Heart right ventricle (tissue), 16 donors: ENCODE results near the gene SMCR8. TPM values are rescaled to one million over a fixed set of nuclear protein-coding genes. Genes with fewer than 3 reads are reported as not detected.
A peak's percentile ranks its signal among the peaks of the same experiment; 100 is the strongest.

ENCODE experiments used
- ATAC-seq, 8 donors: fragments of 200-7000 bp; cut with Tn5 transposase; one replicate each; pipeline ENCODE4 v1.9.1; 2020; ENCODE audit warnings: mild to moderate bottlenecking in 8 of 8, moderate library complexity in 8 of 8, moderate number of reproducible peaks in 1 of 8
- DNase-seq, 2 donors: peaks; one replicate each; pipeline ENCODE4 v3.0.0-alpha.2; 2020
- H3K27ac ChIP-seq, 10 donors: fragments of 200-600 bp; sonication (generic) in 2 of 10; one replicate each; pipeline versions ENCODE4 v1.5.0 to v1.8.0; 2020 to 2022; ENCODE audit warnings: mild to moderate bottlenecking in 3 of 10
- H3K27me3 ChIP-seq, 7 donors: fragments of 200-600 bp; one replicate each; pipeline ENCODE4 v1.8.0; 2021 to 2022; ENCODE audit warnings: mild to moderate bottlenecking in 2 of 7
- H3K36me3 ChIP-seq, 9 donors: fragments of 200-600 bp; sonication (generic) in 1 of 9; one replicate each; pipeline versions ENCODE4 v1.5.0 to v1.8.0; 2020 to 2022; ENCODE audit warnings: mild to moderate bottlenecking in 2 of 9
- H3K4me1 ChIP-seq, 9 donors: fragments of 200-600 bp; sonication (generic) in 1 of 9; one replicate each; pipeline versions ENCODE4 v1.5.0 to v1.8.0; 2020 to 2022; ENCODE audit warnings: mild to moderate bottlenecking in 4 of 9
- H3K4me3 ChIP-seq, 10 donors: fragments of 200-600 bp; sonication (generic) in 2 of 10; one replicate each; pipeline versions ENCODE4 v1.5.0 to v1.8.0; 2020 to 2022; ENCODE audit warnings: mild to moderate bottlenecking in 7 of 10, moderate library complexity in 2 of 10
- H3K9me3 ChIP-seq, 11 donors: fragments of 200-600 bp in 10 of 11; sonication (generic) in 2 of 11; one replicate each; pipeline versions ENCODE4 v1.5.0 to v1.8.0; 2013 to 2022; ENCODE audit warnings: mild to moderate bottlenecking in 2 of 11, control low read depth in 1 of 11, moderate library complexity in 1 of 11
- WGBS, 2 donors: extraction: QIAGEN DNeasy Blood & Tissue Kit; methylation state at CpG; one replicate each; pipeline ENCODE4 v1.1.7; 2013; ENCODE audit warnings: inconsistent platforms in 1 of 2; 5-methylcytosine and 5-hydroxymethylcytosine counted together
- intact Hi-C, 10 donors: fragments of 100-400 bp; cut with DNase I; formaldehyde crosslinking; loops; one replicate each; pipeline versions ENCODE4 v1.11.1 to v1.14.2; 2022
- polyA plus RNA-seq, 2 donors: library from polyadenylated mRNA; stranded (reverse); fragments of 200-250 nt; gene quantifications; one replicate each; pipeline ENCODE4 v1.2.3, GENCODE V29; 2013
- total RNA-seq, 10 donors: library from RNA; stranded (reverse); fragmentation: NEBNext Ultra II Directional in 3 of 10; extraction: Animal tissue kit (Norgen Biotek cat#: 25700) in 3 of 10; gene quantifications; one replicate each; pipeline versions ENCODE4 v1.2.1 to v1.2.4, GENCODE V29; 2021 to 2023
- TF ChIP-seq, protein P1 (sequence below), 9 donors: fragments of 200-600 bp; sonication (generic) in 2 of 9; IDR thresholded peaks; one replicate each; pipeline versions ENCODE4 v1.5.0 to v1.8.0; 2021 to 2022; ENCODE audit warnings: antibody characterized with exemption in 9 of 9, mild to moderate bottlenecking in 5 of 9, moderate library complexity in 1 of 9
- donor health status: Arrhythmogenic right ventricular cardiomyopathy.
- donor health status: ischemic (EF 13 %, LVEDD 7.1; RV severe dilation, severe dysfunction).
- donor health status: healthy with polysubstance abuse.
- donor health status: DM: no; HTN: yes; CAD: no.
- donor health status: DM: no; HTN: no; CAD: no.
- donor health status: ischemic (EF 25% LVEDD 6.9; RV normal size, moderate dysfunction).
- donor health status: ischemic (EF 25% LVEDD 5.7; RV mildly dilated, moderate dysfunction).
- donor health status: healthy.
- donor health status: DM: yes; HTN: yes; CAD: no.
- donor health status: Ischemic cardiomyopathy.
- donor health status: ischemic (EF 35%, LVEDD 5.7; RV mildly dilated, moderate dysfunction).
- donor health status: nonischemic (EF 11% LVEDD 7.7; RV severe dilation, severe dysfunction).
- donor health status: DM: yes; HTN: yes; CAD: no.
- donor health status: PGD.
- donor health status: ischemic (EF 29% LVEDD 5.4; RV normal size, mild dysfunction).
- donor health status: nonischemic (EF 23%, LVEDD 6.1; RV moderate dilation, normal function).

The SMCR8 gene
- total and polyA plus RNA-seq, 12 donors, result 2.1 to 15.7 (median 11.6) TPM

DNA sequence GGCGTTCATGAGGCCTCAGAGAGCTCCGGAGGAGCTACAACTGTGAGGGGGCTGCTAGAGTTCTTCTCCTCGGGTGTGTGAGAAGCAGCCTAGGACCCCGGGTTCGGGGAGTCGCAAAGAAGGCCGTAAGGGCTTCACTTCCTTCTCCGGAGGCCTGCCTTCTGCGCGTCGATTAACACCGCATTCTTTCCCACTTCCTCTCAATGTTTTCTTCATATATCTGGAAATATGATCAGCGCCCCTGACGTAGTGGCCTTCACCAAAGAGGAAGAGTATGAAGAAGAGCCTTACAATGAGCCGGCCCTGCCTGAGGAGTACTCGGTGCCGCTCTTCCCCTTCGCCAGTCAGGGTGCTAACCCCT, 449 bp downstream of the SMCR8 start:
- Histone ChIP-seq H3K27ac (peak overlapping the region; percentile 62 to 95 (median 86)), H3K9me3 (no peaks in the 10 kb centered on the region), H3K4me3 (peak overlapping the region; percentile 78 to 100 (median 90)), H3K36me3 (peaks cover 0 to 55% (median 0%) of the 10 kb centered on the region in 9 donors), H3K4me1 (peaks cover 33 to 83% (median 73%) of the 10 kb centered on the region in 9 donors), H3K27me3 (no peaks in the 10 kb centered on the region)
- 7 to 9% methylated on average over 18 of the region's 18 CpGs for WGBS, 2 donors
- TF ChIP-seq, protein P1, sequence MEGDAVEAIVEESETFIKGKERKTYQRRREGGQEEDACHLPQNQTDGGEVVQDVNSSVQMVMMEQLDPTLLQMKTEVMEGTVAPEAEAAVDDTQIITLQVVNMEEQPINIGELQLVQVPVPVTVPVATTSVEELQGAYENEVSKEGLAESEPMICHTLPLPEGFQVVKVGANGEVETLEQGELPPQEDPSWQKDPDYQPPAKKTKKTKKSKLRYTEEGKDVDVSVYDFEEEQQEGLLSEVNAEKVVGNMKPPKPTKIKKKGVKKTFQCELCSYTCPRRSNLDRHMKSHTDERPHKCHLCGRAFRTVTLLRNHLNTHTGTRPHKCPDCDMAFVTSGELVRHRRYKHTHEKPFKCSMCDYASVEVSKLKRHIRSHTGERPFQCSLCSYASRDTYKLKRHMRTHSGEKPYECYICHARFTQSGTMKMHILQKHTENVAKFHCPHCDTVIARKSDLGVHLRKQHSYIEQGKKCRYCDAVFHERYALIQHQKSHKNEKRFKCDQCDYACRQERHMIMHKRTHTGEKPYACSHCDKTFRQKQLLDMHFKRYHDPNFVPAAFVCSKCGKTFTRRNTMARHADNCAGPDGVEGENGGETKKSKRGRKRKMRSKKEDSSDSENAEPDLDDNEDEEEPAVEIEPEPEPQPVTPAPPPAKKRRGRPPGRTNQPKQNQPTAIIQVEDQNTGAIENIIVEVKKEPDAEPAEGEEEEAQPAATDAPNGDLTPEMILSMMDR (IDR thresholded peaks at IDR 0.05), result no peak
- intact Hi-C loops, result loop anchor here in 7 of 10 donors (2.0 to 10.0 kb wide), 6 partner anchors 47 to 111 kb away; partner anchors contain the start of genes LLGL1 (in 3 of the 7), SHMT1 (in 2 of the 7) and MIEF2 (in 1 of the 7)
- peak in 4 of 8 donors; percentile 1 to 2 (median 2) for ATAC-seq
- no peak for DNase-seq

- Histone ChIP-seq H3K4me1 (peaks cover 33 to 85% (median 74%) of the 10 kb centered on the region in 9 donors), H3K36me3 (peaks cover 0 to 58% (median 0%) of the 10 kb centered on the region in 9 donors), H3K27ac (peak overlapping the region in 9 of 10 donors; percentile 85 to 95 (median 87)), H3K4me3 (peak overlapping the region; percentile 78 to 100 (median 90)), H3K27me3 (no peaks in the 10 kb centered on the region), H3K9me3 (no peaks in the 10 kb centered on the region)
- WGBS, 2 donors, result 63 to 70% methylated on average over 11 of the region's 11 CpGs
- DNase-seq, result no peak
- ATAC-seq, result no peak
- TF ChIP-seq, protein P1 (IDR thresholded peaks at IDR 0.05), result no peak
- intact Hi-C loops, result loop anchor here in 7 of 10 donors (2.0 to 10.0 kb wide), 6 partner anchors 47 to 111 kb away; partner anchors contain the start of genes LLGL1 (in 3 of the 7), SHMT1 (in 2 of the 7) and MIEF2 (in 1 of the 7)
Measured at GRCh38 chr17:18315961-18316360, 868 bp downstream of the SMCR8 start.

DNA sequence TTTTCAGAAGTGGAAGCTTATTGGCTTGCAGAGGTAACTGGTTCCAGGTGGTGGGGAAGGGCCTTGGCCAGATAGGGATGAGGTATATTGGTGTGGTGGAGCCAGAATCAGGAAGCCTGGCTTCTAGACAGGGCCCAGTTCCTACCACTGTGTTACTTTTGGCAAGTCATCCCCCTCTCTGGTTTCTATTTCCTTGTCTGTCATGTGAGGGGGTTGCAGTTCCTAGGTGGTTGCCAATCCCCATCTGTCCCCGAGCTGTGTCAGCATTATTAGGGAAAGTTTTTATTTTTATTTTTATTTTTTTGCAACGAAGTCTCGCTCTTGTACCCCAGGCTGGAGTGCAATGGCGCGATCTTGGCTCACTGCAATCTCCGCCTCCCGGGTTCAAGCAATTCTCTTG, 3.0 kb downstream of the SMCR8 start:
- Histone ChIP-seq H3K27ac (no peak overlapping the region), H3K9me3 (no peaks in the 10 kb centered on the region), H3K27me3 (no peaks in the 10 kb centered on the region), H3K4me3 (peak overlapping the region in 2 of 10 donors; percentile 19 to 25), H3K4me1 (peaks cover 33 to 74% (median 70%) of the 10 kb centered on the region in 9 donors), H3K36me3 (peaks cover 0 to 58% (median 7%) of the 10 kb centered on the region in 9 donors)
- no peak for DNase-seq
- TF ChIP-seq, protein P1 (IDR thresholded peaks at IDR 0.05), result no peak
- 85 to 93% methylated on average over 7 of the region's 7 CpGs for WGBS, 2 donors
- intact Hi-C loops, result loop anchor here in 5 of 10 donors (5.0 to 10.0 kb wide), 5 partner anchors 56 to 113 kb away; partner anchors contain the start of genes LLGL1 (in 3 of the 5) and MIEF2 (in 1 of the 5)
- ATAC-seq, result no peak

- ATAC-seq (no peak), DNase-seq (no peak)
- Histone ChIP-seq H3K4me3 (peak overlapping the region in 1 of 10 donors; percentile 25), H3K27me3 (no peaks in the 10 kb centered on the region), H3K9me3 (no peaks in the 10 kb centered on the region), H3K4me1 (peaks cover 30 to 66% (median 62%) of the 10 kb centered on the region in 9 donors), H3K27ac (no peak overlapping the region), H3K36me3 (peaks cover 0 to 66% (median 15%) of the 10 kb centered on the region in 9 donors)
- intact Hi-C loops, result loop anchor here in 5 of 10 donors (5.0 to 10.0 kb wide), 5 partner anchors 57 to 114 kb away; partner anchors contain the start of genes LLGL1 (in 3 of the 5) and MIEF2 (in 1 of the 5)
- 80 to 84% methylated on average over 18 of the region's 18 CpGs for WGBS, 2 donors
- TF ChIP-seq, protein P1 (IDR thresholded peaks at IDR 0.05), result no peak
Measured at GRCh38 chr17:18318771-18319450, 3.8 kb downstream of the SMCR8 start.
